Activated T-cell treated with anti-CD3 and anti-CD28 coated beads, Interleukin-2, amount 50 U/mL, for 72 hours (primary cell): ENCODE results near the gene MUC5AC. TPM values are rescaled to one million over a fixed set of nuclear protein-coding genes. Genes with fewer than 3 reads are reported as not detected.

Experiments
- ATAC-seq, 2 donors: fragments of 150-1000 bp; cut with Tn5 transposase; replicated peaks in 1 of 2; 2 replicates each; pipeline ENCODE4 v1.10.0; 2021; ENCODE audit warnings: moderate library complexity in 2 of 2, mild to moderate bottlenecking in 1 of 2
- DNase-seq, 2 donors: peaks; one replicate each; pipeline ENCODE4 v3.0.0; 2021 to 2022; ENCODE audit warnings: mixed read lengths in 1 of 2
- H3K27ac Mint-ChIP-seq: one replicate; pipeline ENCODE4 v1.8.0; 2022; ENCODE audit warnings: mild to moderate bottlenecking, moderate library complexity, mixed read lengths
- H3K27me3 Mint-ChIP-seq: one replicate; pipeline ENCODE4 v1.8.0; 2022; ENCODE audit warnings: low read depth, mixed read lengths
- H3K36me3 Mint-ChIP-seq, 2 donors: one replicate each; pipeline ENCODE4 v1.8.0; 2022; ENCODE audit warnings: mixed read lengths in 2 of 2, mild to moderate bottlenecking in 1 of 2; ENCODE audit not compliant: insufficient read depth in 2 of 2
- H3K4me1 Mint-ChIP-seq: one replicate; pipeline ENCODE4 v1.8.0; 2022; ENCODE audit warnings: low read depth, mixed read lengths
- H3K4me3 Mint-ChIP-seq, 2 donors: one replicate each; pipeline ENCODE4 v1.8.0; 2022; ENCODE audit warnings: mild to moderate bottlenecking in 2 of 2, mixed read lengths in 2 of 2, moderate library complexity in 2 of 2
- H3K9me3 Mint-ChIP-seq, 2 donors: one replicate each; pipeline ENCODE4 v1.8.0; 2022; ENCODE audit warnings: mixed read lengths in 2 of 2
- total RNA-seq, 2 donors: library from RNA; stranded (reverse); gene quantifications; one replicate each; pipeline ENCODE4 v1.2.3, GENCODE V29; 2022

The MUC5AC gene
- total RNA-seq, 2 donors from 2014 or later, result not detected

GRCh38 chr11:1140642-1141490 is 16.9 kb upstream of the MUC5AC start:
- H3K9me3 Mint-ChIP-seq, result peaks cover 7 to 13% of the 10 kb centered on the region in 2 donors
- H3K4me3 Mint-ChIP-seq, result no peak overlapping the region
- H3K4me1 Mint-ChIP-seq, result peaks cover 6% of the 10 kb centered on the region
- ATAC-seq (no peak), DNase-seq (no peak)
- peaks cover 16 to 20% of the 10 kb centered on the region in 2 donors for H3K36me3 Mint-ChIP-seq
- H3K27me3 Mint-ChIP-seq, result peaks cover 31% of the 10 kb centered on the region
- H3K27ac Mint-ChIP-seq, result no peak overlapping the region

GRCh38 chr11:1146365-1146764 is 11.4 kb upstream of the MUC5AC start:
- Mint-ChIP-seq H3K9me3 (peaks cover 17 to 25% of the 10 kb centered on the region in 2 donors), H3K27ac (no peak overlapping the region), H3K27me3 (peaks cover 7% of the 10 kb centered on the region), H3K36me3 (peaks cover 13 to 20% of the 10 kb centered on the region in 2 donors), H3K4me1 (no peaks in the 10 kb centered on the region), H3K4me3 (no peak overlapping the region)
- no peak for DNase-seq
- no peak for ATAC-seq

- H3K9me3 Mint-ChIP-seq, result peaks cover 12 to 16% of the 10 kb centered on the region in 2 donors
- no peak overlapping the region for H3K27ac Mint-ChIP-seq
- no peak overlapping the region for H3K4me3 Mint-ChIP-seq
- ATAC-seq, result no peak
- H3K27me3 Mint-ChIP-seq, result peaks cover 7% of the 10 kb centered on the region
- H3K4me1 Mint-ChIP-seq, result peaks cover 5% of the 10 kb centered on the region
- H3K36me3 Mint-ChIP-seq, result peaks cover 4 to 9% of the 10 kb centered on the region in 2 donors
- DNase-seq, result no peak
Measured at GRCh38 chr11:1147792-1148191, 10.0 kb upstream of the MUC5AC start.

- peaks cover 10 to 12% of the 10 kb centered on the region in 2 donors for H3K9me3 Mint-ChIP-seq
- H3K4me1 Mint-ChIP-seq, result peaks cover 6% of the 10 kb centered on the region
- H3K36me3 Mint-ChIP-seq, result peaks cover 0 to under 1% of the 10 kb centered on the region in 2 donors
Measured at GRCh38 chr11:1148752-1149180, 9.0 kb upstream of the MUC5AC start.

GRCh38 chr11:1149545-1149944 is 8.2 kb upstream of the MUC5AC start:
- ATAC-seq, result no peak
- Mint-ChIP-seq H3K4me3 (no peak overlapping the region), H3K9me3 (peaks cover 10 to 12% of the 10 kb centered on the region in 2 donors)

More at GRCh38 chr11:1148752-1149180, 9.0 kb upstream of the MUC5AC start:
- no peak overlapping the region for H3K27ac Mint-ChIP-seq
- no peak overlapping the region for H3K4me3 Mint-ChIP-seq
- ATAC-seq (no peak), DNase-seq (no peak)
- peaks cover 7% of the 10 kb centered on the region for H3K27me3 Mint-ChIP-seq

GRCh38 chr11:1150116-1150515 is 7.6 kb upstream of the MUC5AC start:
- Mint-ChIP-seq H3K36me3 (no peaks in the 10 kb centered on the region), H3K27ac (no peak overlapping the region), H3K4me3 (no peak overlapping the region), H3K4me1 (peaks cover 6% of the 10 kb centered on the region), H3K9me3 (peaks cover 10 to 12% of the 10 kb centered on the region in 2 donors), H3K27me3 (peaks cover 7% of the 10 kb centered on the region)
- DNase-seq, result no peak
- no peak for ATAC-seq

More at GRCh38 chr11:1149545-1149944, 8.2 kb upstream of the MUC5AC start:
- DNase-seq, result no peak
- peaks cover 6% of the 10 kb centered on the region for H3K4me1 Mint-ChIP-seq
- H3K27ac Mint-ChIP-seq, result no peak overlapping the region
- no peaks in the 10 kb centered on the region for H3K36me3 Mint-ChIP-seq
- peaks cover 7% of the 10 kb centered on the region for H3K27me3 Mint-ChIP-seq

- Mint-ChIP-seq H3K9me3 (peaks cover 10 to 12% of the 10 kb centered on the region in 2 donors), H3K4me1 (peaks cover 6% of the 10 kb centered on the region), H3K27ac (no peak overlapping the region), H3K36me3 (no peaks in the 10 kb centered on the region), H3K27me3 (peaks cover 7% of the 10 kb centered on the region), H3K4me3 (no peak overlapping the region)
- ATAC-seq (no peak), DNase-seq (no peak)
Measured at GRCh38 chr11:1150769-1151365, 6.9 kb upstream of the MUC5AC start.

- Mint-ChIP-seq H3K36me3 (no peaks in the 10 kb centered on the region), H3K4me3 (no peak overlapping the region), H3K4me1 (peaks cover 6% of the 10 kb centered on the region), H3K27ac (no peak overlapping the region), H3K9me3 (peaks cover 10 to 12% of the 10 kb centered on the region in 2 donors), H3K27me3 (peaks cover 7% of the 10 kb centered on the region)
- peak in 1 of 2 donors; percentile 5 for ATAC-seq
- no peak for DNase-seq
Measured at GRCh38 chr11:1151366-1152315, 6.1 kb upstream of the MUC5AC start.

GRCh38 chr11:1152316-1153104 is 5.2 kb upstream of the MUC5AC start:
- H3K27me3 Mint-ChIP-seq, result peaks cover 3% of the 10 kb centered on the region
- peak; percentile 56 to 68 for ATAC-seq
- H3K9me3 Mint-ChIP-seq, result peaks cover 6 to 9% of the 10 kb centered on the region in 2 donors
- peak; percentile 53 to 61 for DNase-seq
- no peak overlapping the region for H3K4me3 Mint-ChIP-seq
- H3K36me3 Mint-ChIP-seq, result no peaks in the 10 kb centered on the region
- H3K27ac Mint-ChIP-seq, result no peak overlapping the region
- peaks cover 6% of the 10 kb centered on the region for H3K4me1 Mint-ChIP-seq

GRCh38 chr11:1153105-1153950 is 4.4 kb upstream of the MUC5AC start:
- no peak for ATAC-seq
- Mint-ChIP-seq H3K4me3 (no peak overlapping the region), H3K27me3 (no peaks in the 10 kb centered on the region), H3K27ac (no peak overlapping the region), H3K36me3 (no peaks in the 10 kb centered on the region), H3K9me3 (peaks cover 0 to under 1% of the 10 kb centered on the region in 2 donors), H3K4me1 (peaks cover 6% of the 10 kb centered on the region)
- no peak for DNase-seq

GRCh38 chr11:1153951-1154493 is 3.7 kb upstream of the MUC5AC start:
- no peaks in the 10 kb centered on the region for H3K36me3 Mint-ChIP-seq
- ATAC-seq, result peak in 1 of 2 donors; percentile 37
- no peaks in the 10 kb centered on the region for H3K27me3 Mint-ChIP-seq
- no peak for DNase-seq
- no peak overlapping the region for H3K27ac Mint-ChIP-seq
- no peaks in the 10 kb centered on the region for H3K9me3 Mint-ChIP-seq
- H3K4me3 Mint-ChIP-seq, result no peak overlapping the region
- H3K4me1 Mint-ChIP-seq, result peaks cover 6% of the 10 kb centered on the region
